Measurements from ENCODE around the gene CLEC4F. TPM values are rescaled to one million over a fixed set of nuclear protein-coding genes. Genes with fewer than 3 reads are reported as not detected.

Gene CLEC4F
- total RNA-seq, 2 donors from 2014 or later: 0.15 TPM; not detected in 1

- no peak overlapping the region for H3K27ac Mint-ChIP-seq
- ATAC-seq: no peak
- no peaks in the 10 kb centered on the region for H3K9me3 ChIP-seq (ENCODE audit: control insufficient read depth, low read length, poor library complexity, severe bottlenecking)
- peaks cover 4% of the 10 kb centered on the region for H3K36me3 Mint-ChIP-seq (ENCODE audit: low read depth)
- H3K4me1 Mint-ChIP-seq: peaks cover 12% of the 10 kb centered on the region
- H3K27me3 Mint-ChIP-seq: peaks cover 78% of the 10 kb centered on the region
- H3K4me3 Mint-ChIP-seq: no peak overlapping the region
- DNase-seq: no peak
Measured at GRCh38 chr2:70771446-70771845, 49.0 kb downstream of the CLEC4F start.

GRCh38 chr2:70769450-70769849, 50.9 kb downstream of the CLEC4F start:
- ATAC-seq (no peak), DNase-seq (no peak)
- H3K27ac Mint-ChIP-seq: no peak overlapping the region
- peaks cover 75% of the 10 kb centered on the region for H3K27me3 Mint-ChIP-seq
- H3K9me3 ChIP-seq (ENCODE audit: control insufficient read depth, low read length, poor library complexity, severe bottlenecking): no peaks in the 10 kb centered on the region
- no peak overlapping the region for H3K4me3 Mint-ChIP-seq
- peaks cover 4% of the 10 kb centered on the region for H3K36me3 Mint-ChIP-seq (ENCODE audit: low read depth)
- H3K4me1 Mint-ChIP-seq: peaks cover 13% of the 10 kb centered on the region

GRCh38 chr2:70768590-70769085, 51.8 kb downstream of the CLEC4F start:
- H3K36me3 Mint-ChIP-seq (ENCODE audit: low read depth): peaks cover 4% of the 10 kb centered on the region
- H3K27me3 Mint-ChIP-seq: peaks cover 72% of the 10 kb centered on the region
- peak overlapping the region; percentile 82 for H3K4me3 Mint-ChIP-seq
- H3K9me3 ChIP-seq (ENCODE audit: control insufficient read depth, low read length, poor library complexity, severe bottlenecking): no peaks in the 10 kb centered on the region
- peaks cover 13% of the 10 kb centered on the region for H3K4me1 Mint-ChIP-seq
- DNase-seq (no peak), ATAC-seq (no peak)
- H3K27ac Mint-ChIP-seq: no peak overlapping the region

- H3K27me3 Mint-ChIP-seq: peaks cover 76% of the 10 kb centered on the region
- DNase-seq (peak in 1 of 3 donors; percentile 9), ATAC-seq (peak; percentile 90)
- peaks cover 4% of the 10 kb centered on the region for H3K36me3 Mint-ChIP-seq (ENCODE audit: low read depth)
- no peaks in the 10 kb centered on the region for H3K9me3 ChIP-seq (ENCODE audit: control insufficient read depth, low read length, poor library complexity, severe bottlenecking)
- H3K27ac Mint-ChIP-seq: no peak within 1 kb of the TSS
- H3K4me1 Mint-ChIP-seq: peaks cover 13% of the 10 kb centered on the region
- H3K4me3 Mint-ChIP-seq: peak within 1 kb of the TSS; percentile 90
Measured at GRCh38 chr2:70767699-70768589, 52.5 kb downstream of the CLEC4F start, which contains the start of gene ADD2. TSS of gene ADD2 (minus strand) at chr2:70768200. CDS start at chr2:70706408, 61,792 bp downstream.

GRCh38 chr2:70767079-70767698, 53.2 kb downstream of the CLEC4F start:
- H3K27ac Mint-ChIP-seq: no peak overlapping the region

GRCh38 chr2:70766357-70767078, 53.9 kb downstream of the CLEC4F start:
- no peaks in the 10 kb centered on the region for H3K9me3 ChIP-seq (ENCODE audit: control insufficient read depth, low read length, poor library complexity, severe bottlenecking)
- ATAC-seq (no peak), DNase-seq (no peak)
- H3K27me3 Mint-ChIP-seq: peaks cover 74% of the 10 kb centered on the region
- H3K4me1 Mint-ChIP-seq: peaks cover 13% of the 10 kb centered on the region
- peak overlapping the region; percentile 54 for H3K27ac Mint-ChIP-seq
- peak overlapping the region; percentile 84 for H3K4me3 Mint-ChIP-seq
- H3K36me3 Mint-ChIP-seq (ENCODE audit: low read depth): peaks cover 4% of the 10 kb centered on the region

More at GRCh38 chr2:70767079-70767698, 53.2 kb downstream of the CLEC4F start:
- DNase-seq: no peak
- H3K27me3 Mint-ChIP-seq: peaks cover 71% of the 10 kb centered on the region
- H3K4me3 Mint-ChIP-seq: peak overlapping the region; percentile 90
- peak; percentile 30 for ATAC-seq
- H3K36me3 Mint-ChIP-seq (ENCODE audit: low read depth): peaks cover 4% of the 10 kb centered on the region
- no peaks in the 10 kb centered on the region for H3K9me3 ChIP-seq (ENCODE audit: control insufficient read depth, low read length, poor library complexity, severe bottlenecking)
- H3K4me1 Mint-ChIP-seq: peaks cover 13% of the 10 kb centered on the region

- Mint-ChIP-seq H3K4me3 (no peak overlapping the region), H3K27me3 (peaks cover 69% of the 10 kb centered on the region), H3K27ac (no peak overlapping the region), H3K4me1 (peaks cover 13% of the 10 kb centered on the region), H3K36me3 (ENCODE audit: low read depth) (peaks cover 4% of the 10 kb centered on the region)
- no peaks in the 10 kb centered on the region for H3K9me3 ChIP-seq (ENCODE audit: control insufficient read depth, low read length, poor library complexity, severe bottlenecking)
- no peak for ATAC-seq
- no peak for DNase-seq
Measured at GRCh38 chr2:70765507-70765906, 54.9 kb downstream of the CLEC4F start.

GRCh38 chr2:70759446-70759845, 61.0 kb downstream of the CLEC4F start:
- Mint-ChIP-seq H3K4me1 (no peaks in the 10 kb centered on the region), H3K27ac (no peak overlapping the region), H3K27me3 (peaks cover 56% of the 10 kb centered on the region), H3K4me3 (no peak overlapping the region), H3K36me3 (ENCODE audit: low read depth) (no peaks in the 10 kb centered on the region)
- ATAC-seq (no peak), DNase-seq (no peak)
- H3K9me3 ChIP-seq (ENCODE audit: control insufficient read depth, low read length, poor library complexity, severe bottlenecking): no peaks in the 10 kb centered on the region

Other genes starting within 250 kb of the CLEC4F start
- 1 to 10 TPM in 1 of 2 donors, under 1 TPM in 1; 0.34 to 1.3 TPM for gene ADD2, start 52.4 kb downstream of the CLEC4F start, total RNA-seq
- not detected for gene FIGLA, start 30.0 kb downstream of the CLEC4F start, total RNA-seq
- gene CD207, start 15.2 kb upstream of the CLEC4F start, total RNA-seq: under 1 TPM in 1 of 2 donors, not detected in 1; 0.23 TPM
- gene VAX2, start 80.0 kb upstream of the CLEC4F start, total RNA-seq: not detected
- not detected for gene ATP6V1B1, start 115.3 kb upstream of the CLEC4F start, total RNA-seq
- under 1 TPM; 0.34 to 0.80 TPM for gene ANKRD53, start 158.0 kb upstream of the CLEC4F start, total RNA-seq
- gene TEX261, start 174.3 kb upstream of the CLEC4F start, total RNA-seq: 10 to 100 TPM; 30.0 to 31.3 TPM
- gene NAGK, start 248.0 kb upstream of the CLEC4F start, total RNA-seq: 100 to 1,000 TPM in 1 of 2 donors, 10 to 100 TPM in 1; 75.0 to 102 TPM

All from T-helper 17 cell (primary cell).